ENCODE data around the gene SLC25A31.

- TF ChIP-seq CTCF (IDR thresholded peaks at IDR 0.05 in 4 of 5, conservative IDR thresholded peaks at IDR 0.05 in 1 of 5) = no peak
- TF ChIP-seq POLR2A (IDR thresholded peaks at IDR 0.05) = no peak
Observed at GRCh38 chr4:127685292-127685691, 44.9 kb upstream of the SLC25A31 start.
